Prostate gland (tissue), 2 donors: Measurements from ENCODE around the gene PDXP.

Source experiments
- POLR2A ChIP-seq: fragments of 450-650 bp; IDR thresholded peaks from one replicate; pipeline ENCODE4 v1.6.1; 2016; ENCODE audit warnings: antibody characterized with exemption, mild to moderate bottlenecking
- POLR2AphosphoS5 ChIP-seq: sonication (generic); formaldehyde crosslinking; IDR thresholded peaks from one replicate; pipeline ENCODE4 v1.6.1; 2017; ENCODE audit warnings: antibody characterized with exemption
- TF ChIP-seq, protein P1 (sequence below), 4 experiments: fragments of 200-600 bp in 2 of 4; fragments of 450-650 bp in 2 of 4; sonication (generic) in 2 of 4; IDR thresholded peaks; 1 replicate in 3 of 4; 2 replicates in 1 of 4; pipeline ENCODE4 v1.5.1; 2016 to 2019; ENCODE audit warnings: antibody characterized with exemption in 4 of 4, mild to moderate bottlenecking in 2 of 4, moderate library complexity in 2 of 4

DNA sequence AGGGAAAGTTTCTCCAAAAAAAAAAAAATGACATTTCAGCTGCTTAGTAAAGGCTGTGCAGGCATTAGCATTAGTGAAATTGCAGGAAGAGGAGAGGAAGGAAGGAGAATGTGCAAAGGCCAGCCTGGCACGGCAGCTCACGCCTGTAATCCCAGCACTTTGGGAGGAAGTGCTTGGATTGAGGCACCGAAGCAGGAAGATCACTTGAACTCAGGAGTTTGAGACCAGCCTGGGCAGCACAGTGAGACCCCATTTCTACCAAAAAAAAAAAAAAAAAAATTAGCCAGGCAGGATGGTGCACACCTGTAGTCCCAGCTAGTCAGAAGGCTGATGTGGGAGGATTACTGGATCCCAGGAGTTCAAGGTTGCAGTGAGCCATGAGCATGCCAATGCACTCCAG is 46.1 kb downstream of the PDXP start:
- TF ChIP-seq POLR2A (no peak), POLR2AphosphoS5 (no peak)
- TF ChIP-seq, protein P1, sequence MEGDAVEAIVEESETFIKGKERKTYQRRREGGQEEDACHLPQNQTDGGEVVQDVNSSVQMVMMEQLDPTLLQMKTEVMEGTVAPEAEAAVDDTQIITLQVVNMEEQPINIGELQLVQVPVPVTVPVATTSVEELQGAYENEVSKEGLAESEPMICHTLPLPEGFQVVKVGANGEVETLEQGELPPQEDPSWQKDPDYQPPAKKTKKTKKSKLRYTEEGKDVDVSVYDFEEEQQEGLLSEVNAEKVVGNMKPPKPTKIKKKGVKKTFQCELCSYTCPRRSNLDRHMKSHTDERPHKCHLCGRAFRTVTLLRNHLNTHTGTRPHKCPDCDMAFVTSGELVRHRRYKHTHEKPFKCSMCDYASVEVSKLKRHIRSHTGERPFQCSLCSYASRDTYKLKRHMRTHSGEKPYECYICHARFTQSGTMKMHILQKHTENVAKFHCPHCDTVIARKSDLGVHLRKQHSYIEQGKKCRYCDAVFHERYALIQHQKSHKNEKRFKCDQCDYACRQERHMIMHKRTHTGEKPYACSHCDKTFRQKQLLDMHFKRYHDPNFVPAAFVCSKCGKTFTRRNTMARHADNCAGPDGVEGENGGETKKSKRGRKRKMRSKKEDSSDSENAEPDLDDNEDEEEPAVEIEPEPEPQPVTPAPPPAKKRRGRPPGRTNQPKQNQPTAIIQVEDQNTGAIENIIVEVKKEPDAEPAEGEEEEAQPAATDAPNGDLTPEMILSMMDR (IDR thresholded peaks at IDR 0.05) = no peak
